H9 (cell line): ENCODE results near the gene PPM1H. TPM values are rescaled to one million over a fixed set of nuclear protein-coding genes. Genes with fewer than 3 reads are reported as not detected.

Source experiments
- DNase-seq: peaks from one replicate; pipeline ENCODE4 v3.0.0-alpha.2; 2017
- H2AFZ ChIP-seq: one replicate; pipeline ENCODE4 v1.6.1; 2013; ENCODE audit warnings: mild to moderate bottlenecking, low read length, control low read depth, moderate library complexity
- H2AK5ac ChIP-seq: 2 replicates; pipeline ENCODE4 v1.6.1; 2013; ENCODE audit warnings: low read length, control low read depth, mixed read lengths; ENCODE audit not compliant: insufficient read length
- H2BK120ac ChIP-seq: one replicate; pipeline ENCODE4 v1.6.1; 2013; ENCODE audit warnings: low read depth, mild to moderate bottlenecking, low read length, control low read depth, inconsistent platforms; ENCODE audit not compliant: poor library complexity, severe bottlenecking
- H2BK12ac ChIP-seq: 2 replicates; pipeline ENCODE4 v1.6.1; 2013; ENCODE audit warnings: low read length, control low read depth, mixed read lengths, low read depth; ENCODE audit not compliant: insufficient read length
- H2BK15ac ChIP-seq: 2 replicates; pipeline ENCODE4 v1.6.1; 2013; ENCODE audit warnings: low read depth, low read length, control low read depth
- H2BK20ac ChIP-seq: one replicate; pipeline ENCODE4 v1.6.1; 2013; ENCODE audit warnings: low read depth, mild to moderate bottlenecking, low read length, control low read depth, inconsistent platforms; ENCODE audit not compliant: poor library complexity, severe bottlenecking
- H2BK5ac ChIP-seq: 2 replicates; pipeline ENCODE4 v1.6.1; 2013; ENCODE audit warnings: low read length, control low read depth, mixed read lengths; ENCODE audit not compliant: insufficient read length
- H3K14ac ChIP-seq: 2 replicates; pipeline ENCODE4 v1.6.1; 2013; ENCODE audit warnings: low read length, control low read depth; ENCODE audit not compliant: insufficient read depth
- H3K18ac ChIP-seq: 2 replicates; pipeline ENCODE4 v1.6.1; 2013; ENCODE audit warnings: low read depth, mild to moderate bottlenecking, mixed read lengths, low read length, control low read depth; ENCODE audit not compliant: insufficient read length
- H3K23ac ChIP-seq: 2 replicates; pipeline ENCODE4 v1.6.1; 2013; ENCODE audit warnings: low read length, control low read depth, mixed read lengths, low read depth; ENCODE audit not compliant: insufficient read length
- H3K23me2 ChIP-seq: 2 replicates; pipeline ENCODE4 v1.6.1; 2013; ENCODE audit warnings: low read depth, mild to moderate bottlenecking, mixed read lengths, low read length, control low read depth; ENCODE audit not compliant: insufficient read length, poor library complexity, severe bottlenecking
- H3K27ac ChIP-seq: 2 replicates; pipeline ENCODE4 v1.5.1; 2013; ENCODE audit warnings: low read length, control low read depth, mixed read lengths, low read depth; ENCODE audit not compliant: insufficient read length
- H3K27me3 ChIP-seq: 2 replicates; pipeline ENCODE4 v1.6.1; 2013; ENCODE audit warnings: low read length, control low read depth, inconsistent platforms; ENCODE audit not compliant: insufficient read depth
- H3K4ac ChIP-seq: 2 replicates; pipeline ENCODE4 v1.6.1; 2013; ENCODE audit warnings: low read depth, mild to moderate bottlenecking, control low read depth, inconsistent platforms, low read length, moderate library complexity
- H3K4me1 ChIP-seq: 2 replicates; pipeline ENCODE4 v1.6.1; 2013; ENCODE audit warnings: low read length, control low read depth, inconsistent platforms; ENCODE audit not compliant: insufficient read depth
- H3K4me2 ChIP-seq: 2 replicates; pipeline ENCODE4 v1.6.1; 2013; ENCODE audit warnings: low read length, control low read depth, mixed read lengths; ENCODE audit not compliant: insufficient read length, insufficient read depth
- H3K56ac ChIP-seq: 2 replicates; pipeline ENCODE4 v1.6.1; 2013; ENCODE audit warnings: low read depth, mild to moderate bottlenecking, mixed read lengths, low read length, control low read depth; ENCODE audit not compliant: insufficient read length
- H3K79me1 ChIP-seq: 2 replicates; pipeline ENCODE4 v1.6.1; 2013; ENCODE audit warnings: low read depth, mild to moderate bottlenecking, moderate library complexity, low read length, control low read depth, inconsistent platforms; ENCODE audit not compliant: insufficient read depth, poor library complexity, severe bottlenecking
- H3K79me2 ChIP-seq: 2 replicates; pipeline ENCODE4 v1.6.1; 2013; ENCODE audit warnings: low read length, control low read depth, inconsistent platforms; ENCODE audit not compliant: insufficient read depth
- H3K9ac ChIP-seq: 2 replicates; pipeline ENCODE4 v1.6.1; 2013; ENCODE audit warnings: low read length, control low read depth, mixed read lengths; ENCODE audit not compliant: insufficient read length; ENCODE audit errors: extremely low read depth
- H3K9me3 ChIP-seq: one replicate; pipeline ENCODE4 v1.6.1; 2013; ENCODE audit warnings: low read depth, low read length, inconsistent platforms; ENCODE audit not compliant: control insufficient read depth
- H3T11ph ChIP-seq: one replicate; pipeline ENCODE4 v1.6.1; 2013; ENCODE audit warnings: mild to moderate bottlenecking, low read length, control low read depth, inconsistent platforms
- H4K20me1 ChIP-seq: one replicate; pipeline ENCODE4 v1.6.1; 2013; ENCODE audit not compliant: control insufficient read depth, insufficient read length, insufficient read depth
- H4K5ac ChIP-seq: 2 replicates; pipeline ENCODE4 v1.6.1; 2013; ENCODE audit warnings: low read depth, mild to moderate bottlenecking, mixed read lengths, low read length, control low read depth; ENCODE audit not compliant: insufficient read length
- H4K8ac ChIP-seq: replicated peaks from 2 replicates; pipeline ENCODE4 v1.6.1; 2013; ENCODE audit warnings: low read length, control low read depth, mixed read lengths, low read depth; ENCODE audit not compliant: insufficient read length
- H4K91ac ChIP-seq: 2 replicates; pipeline ENCODE4 v1.6.1; 2013; ENCODE audit warnings: low read depth, mild to moderate bottlenecking, moderate library complexity, mixed read lengths, low read length, control low read depth; ENCODE audit not compliant: insufficient read length
- H3K27ac Mint-ChIP-seq, 3 experiments: 2 replicates in 2 of 3; 3 replicates in 1 of 3; pipeline ENCODE4 v1.8.0; 2020 to 2021; ENCODE audit warnings: mixed read lengths in 3 of 3, mild to moderate bottlenecking in 1 of 3, moderate library complexity in 1 of 3
- H3K27me3 Mint-ChIP-seq: 2 replicates; pipeline ENCODE4 v1.8.0; 2021; ENCODE audit warnings: low read depth, mild to moderate bottlenecking, moderate library complexity, mixed read lengths
- H3K36me3 Mint-ChIP-seq, 3 experiments: 2 replicates in 2 of 3; 3 replicates in 1 of 3; pipeline ENCODE4 v1.8.0; 2020 to 2021; ENCODE audit warnings: low read depth in 3 of 3, mixed read lengths in 3 of 3; ENCODE audit not compliant: insufficient read depth in 1 of 3
- H3K4me1 Mint-ChIP-seq, 2 experiments: 2 replicates each; pipeline ENCODE4 v1.8.0; 2020; ENCODE audit warnings: mixed read lengths in 2 of 2
- H3K4me3 Mint-ChIP-seq, 2 experiments: 2 replicates in 1 of 2; 3 replicates in 1 of 2; pipeline ENCODE4 v1.8.0; 2020 to 2021; ENCODE audit warnings: mild to moderate bottlenecking in 2 of 2, mixed read lengths in 2 of 2, moderate library complexity in 1 of 2
- H3K9me3 Mint-ChIP-seq, 2 experiments: 2 replicates in 1 of 2; 3 replicates in 1 of 2; pipeline ENCODE4 v1.8.0; 2020; ENCODE audit warnings: mild to moderate bottlenecking in 2 of 2, mixed read lengths in 2 of 2, moderate library complexity in 1 of 2
- CTCF ChIP-seq: fragments of 200-600 bp; sonication (generic); conservative IDR thresholded peaks from 3 replicates; pipeline ENCODE4 v1.8.0; 2021; ENCODE audit warnings: antibody characterized with exemption, mild to moderate bottlenecking
- WGBS: extraction: QIAGEN DNeasy Blood & Tissue Kit; methylation state at CpG from one replicate; pipeline ENCODE4 v1.1.7; 2013; ENCODE audit warnings: missing lambda C conversion rate, low lambda C conversion rate, mixed read lengths; ENCODE audit not compliant: insufficient read length; ENCODE audit errors: extremely low coverage; 5-methylcytosine and 5-hydroxymethylcytosine counted together
- total RNA-seq: library from RNA; stranded (reverse); gene quantifications from 2 replicates; pipeline ENCODE4 v1.2.1, GENCODE V29; 2021

Gene PPM1H
- total RNA-seq, 1 experiment from 2014 or later = 22.1 TPM

- no peak overlapping the region for H2BK5ac ChIP-seq
- no peak overlapping the region for H3K27ac ChIP-seq
- no peak overlapping the region for H3K23ac ChIP-seq
- Mint-ChIP-seq H3K27me3 (peaks cover 2% of the 10 kb centered on the region; the same call in 1 of the 2 replicates), H3K36me3 (peaks cover 0 to 3% (median 0%) of the 10 kb centered on the region in 3 experiments; a peak in 4 of 7 replicates), H3K27ac (no peak overlapping the region), H3K4me1 (peaks cover 19 to 33% of the 10 kb centered on the region in 2 experiments), H3K4me3 (no peak overlapping the region; a peak in 1 of 5 replicates), H3K9me3 (peaks cover 0 to 2% of the 10 kb centered on the region in 2 experiments; a peak in 2 of 5 replicates)
- no peak overlapping the region for H3T11ph ChIP-seq
- no peak overlapping the region for H3K56ac ChIP-seq
- H2AK5ac ChIP-seq = no peak overlapping the region
- H3K27me3 ChIP-seq = no peaks in the 10 kb centered on the region
- H3K4me1 ChIP-seq = no peaks in the 10 kb centered on the region; the same call in 1 of the 2 replicates
- no peak overlapping the region for H2BK20ac ChIP-seq
- no peak overlapping the region for H3K9ac ChIP-seq
- no peaks in the 10 kb centered on the region for H3K9me3 ChIP-seq
- no peak for DNase-seq
- H2BK12ac ChIP-seq = no peak overlapping the region
- WGBS = no CpG with 5 or more reads among the region's 3 CpGs
- no peak overlapping the region for H4K8ac ChIP-seq
- no peak overlapping the region for H4K91ac ChIP-seq
- no peaks in the 10 kb centered on the region for H3K79me2 ChIP-seq
- no peak overlapping the region for H2BK15ac ChIP-seq
- H4K5ac ChIP-seq = no peak overlapping the region
- H3K4ac ChIP-seq = no peak overlapping the region
- H3K23me2 ChIP-seq = no peaks in the 10 kb centered on the region
- TF ChIP-seq CTCF = no peak
- H2BK120ac ChIP-seq = no peak overlapping the region
- H2AFZ ChIP-seq = no peak overlapping the region
- no peak overlapping the region; the same call in 1 of the 2 replicates for H3K14ac ChIP-seq
- H3K79me1 ChIP-seq = no peaks in the 10 kb centered on the region
- no peaks in the 10 kb centered on the region for H4K20me1 ChIP-seq
- no peak overlapping the region for H3K4me2 ChIP-seq
- no peak overlapping the region for H3K18ac ChIP-seq
Observed at GRCh38 chr12:62955678-62956077, 20.7 kb upstream of the PPM1H start.
